Osteocyte (in vitro differentiated cells): ENCODE measurements around the gene LRRC46. TPM values are rescaled to one million over a fixed set of nuclear protein-coding genes. Genes with fewer than 3 reads are reported as not detected.

Experiments used
- DNase-seq: peaks from one replicate; pipeline ENCODE4 v3.0.0; 2021; ENCODE audit warnings: mixed read lengths; ENCODE audit not compliant: unreplicated experiment; ENCODE audit errors: extremely low spot score
- H3K27ac Mint-ChIP-seq: one replicate; pipeline ENCODE4 v1.8.0; 2021; ENCODE audit warnings: mild to moderate bottlenecking, mixed read lengths; ENCODE audit not compliant: unreplicated experiment
- H3K27me3 Mint-ChIP-seq: one replicate; pipeline ENCODE4 v1.8.0; 2021; ENCODE audit warnings: mixed read lengths; ENCODE audit not compliant: unreplicated experiment
- H3K36me3 Mint-ChIP-seq: one replicate; pipeline ENCODE4 v1.8.0; 2021; ENCODE audit warnings: mixed read lengths; ENCODE audit not compliant: unreplicated experiment
- H3K4me1 Mint-ChIP-seq: one replicate; pipeline ENCODE4 v1.8.0; 2021; ENCODE audit warnings: mixed read lengths; ENCODE audit not compliant: unreplicated experiment
- H3K4me3 Mint-ChIP-seq: one replicate; pipeline ENCODE4 v1.8.0; 2021; ENCODE audit warnings: mild to moderate bottlenecking, moderate library complexity, mixed read lengths; ENCODE audit not compliant: unreplicated experiment
- H3K9me3 Mint-ChIP-seq: one replicate; pipeline ENCODE4 v1.8.0; 2021; ENCODE audit warnings: mixed read lengths; ENCODE audit not compliant: unreplicated experiment
- CTCF ChIP-seq: fragments of 200-600 bp; sonication (generic); IDR thresholded peaks from 2 replicates; pipeline ENCODE4 v1.5.0; 2021; ENCODE audit warnings: antibody characterized with exemption, mild to moderate bottlenecking, moderate library complexity
- total RNA-seq: library from RNA; stranded (reverse); gene quantifications from 2 replicates; pipeline ENCODE4 v1.2.1, GENCODE V29; 2021

Gene LRRC46
- total RNA-seq, 1 donor from 2014 or later = 0.54 TPM

DNA sequence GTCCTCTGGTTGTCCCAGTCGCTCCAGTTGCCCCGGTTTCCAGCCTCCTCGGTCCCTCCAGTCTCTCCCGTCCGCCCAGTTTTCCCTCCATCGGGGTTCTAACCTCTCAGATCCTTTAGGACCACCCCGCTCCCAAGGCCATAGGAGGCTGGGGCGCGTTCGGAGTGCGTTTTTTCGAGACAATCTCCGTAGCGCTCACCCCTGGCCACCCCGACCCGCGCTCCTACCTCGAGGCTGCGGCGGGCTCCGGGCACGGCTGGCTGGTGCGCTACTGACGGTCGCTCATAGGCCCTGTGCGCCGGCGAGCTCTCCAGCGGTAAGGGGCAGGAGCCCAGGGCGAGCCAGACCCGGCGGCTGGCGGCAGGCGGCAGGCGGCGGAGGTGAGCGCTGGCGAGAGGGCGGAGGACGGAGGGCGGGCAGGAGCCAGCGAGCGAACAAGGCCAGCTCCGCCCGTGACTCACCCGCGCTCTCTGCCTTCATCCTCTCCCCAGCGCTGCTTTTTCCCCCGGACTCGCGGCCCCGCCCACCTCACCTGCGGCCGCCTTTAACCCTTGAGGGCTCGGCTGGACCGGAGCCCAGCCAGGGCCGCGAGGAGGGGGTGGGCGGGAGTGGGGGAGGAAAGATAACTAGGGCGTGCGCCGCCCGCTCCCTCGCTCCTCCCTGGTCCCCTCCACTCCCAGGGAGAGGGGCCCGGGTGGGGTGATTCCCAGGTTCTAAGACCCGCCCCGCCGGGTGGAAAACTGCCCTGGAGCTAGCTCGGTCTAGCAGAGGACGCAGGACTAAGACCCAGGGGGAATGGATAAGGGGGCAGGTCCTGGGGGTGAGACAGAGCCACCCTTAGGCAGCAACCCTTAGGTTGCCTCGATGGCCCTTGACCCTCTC is 19.5 kb downstream of the LRRC46 start, which contains the start of gene SP6:
Gene SP6, minus strand, starts transcription at position 472 of the 882 bp plus-strand sequence. CDS start 2,734 bp downstream, outside the sequence.
- H3K4me1 Mint-ChIP-seq = peaks cover 18% of the 10 kb centered on the region
- TF ChIP-seq CTCF = peak; percentile 38
- DNase-seq = no peak
- H3K9me3 Mint-ChIP-seq = no peaks in the 10 kb centered on the region
- no peak within 1 kb of the TSS for H3K27ac Mint-ChIP-seq
- peaks cover 72% of the 10 kb centered on the region for H3K27me3 Mint-ChIP-seq
- peak within 1 kb of the TSS; percentile 27 for H3K4me3 Mint-ChIP-seq
- no peaks in the 10 kb centered on the region for H3K36me3 Mint-ChIP-seq

DNA sequence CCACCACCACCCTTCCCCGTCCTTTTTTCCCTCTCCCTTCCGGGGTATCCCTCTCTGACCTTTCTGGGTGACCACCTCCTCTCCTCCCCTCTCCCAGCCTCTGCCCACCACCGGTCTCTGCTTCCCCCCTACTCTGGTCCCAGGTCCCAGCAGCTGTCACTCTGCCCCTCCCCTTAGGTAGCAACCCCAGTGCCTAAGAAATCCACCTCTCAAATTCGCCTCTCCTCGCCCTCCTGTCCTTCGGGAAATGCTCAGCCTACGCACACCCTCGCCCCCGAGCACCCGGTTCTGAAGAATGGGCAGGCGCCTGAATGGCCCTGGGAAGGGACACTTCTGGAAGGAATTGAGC is 20.3 kb downstream of the LRRC46 start:
- Mint-ChIP-seq H3K9me3 (no peaks in the 10 kb centered on the region), H3K27ac (no peak overlapping the region), H3K36me3 (no peaks in the 10 kb centered on the region), H3K4me1 (peaks cover 17% of the 10 kb centered on the region), H3K27me3 (peaks cover 64% of the 10 kb centered on the region), H3K4me3 (peak overlapping the region; percentile 14)
- TF ChIP-seq CTCF = no peak
- no peak for DNase-seq

- Mint-ChIP-seq H3K4me1 (peaks cover 13% of the 10 kb centered on the region), H3K4me3 (no peak overlapping the region), H3K27ac (no peak overlapping the region), H3K27me3 (peaks cover 58% of the 10 kb centered on the region), H3K36me3 (no peaks in the 10 kb centered on the region), H3K9me3 (no peaks in the 10 kb centered on the region)
- no peak for TF ChIP-seq CTCF
- DNase-seq = no peak
Observed at GRCh38 chr17:47852113-47852949, 20.9 kb downstream of the LRRC46 start.

GRCh38 chr17:47853616-47854015 is 22.1 kb downstream of the LRRC46 start:
- Mint-ChIP-seq H3K9me3 (no peaks in the 10 kb centered on the region), H3K27me3 (peaks cover 55% of the 10 kb centered on the region), H3K4me1 (peaks cover 12% of the 10 kb centered on the region), H3K36me3 (no peaks in the 10 kb centered on the region), H3K27ac (no peak overlapping the region), H3K4me3 (no peak overlapping the region)
- no peak for DNase-seq
- no peak for TF ChIP-seq CTCF

- DNase-seq = no peak
Observed at GRCh38 chr17:47855737-47856136, 24.3 kb downstream of the LRRC46 start.

More at GRCh38 chr17:47855737-47856136, 24.3 kb downstream of the LRRC46 start:
- Mint-ChIP-seq H3K27me3 (peaks cover 44% of the 10 kb centered on the region), H3K4me3 (no peak overlapping the region), H3K27ac (no peak overlapping the region), H3K4me1 (peaks cover 8% of the 10 kb centered on the region), H3K9me3 (no peaks in the 10 kb centered on the region), H3K36me3 (no peaks in the 10 kb centered on the region)
- no peak for TF ChIP-seq CTCF
